Esophagus squamous epithelium (tissue), 5 donors: ENCODE data around the gene PLA2G15. TPM values are rescaled to one million over a fixed set of nuclear protein-coding genes. Genes with fewer than 3 reads are reported as not detected.

Experiments
- DNase-seq: peaks from one replicate; lab custom pipeline; 2025; lab: John Stamatoyannopoulos, UW
- H3K27ac ChIP-seq, 4 donors: fragments of 200-600 bp; sonication (generic); one replicate each; pipeline ENCODE4 v1.5.1; 2016 to 2019; ENCODE audit warnings: mild to moderate bottlenecking in 1 of 4
- H3K27me3 ChIP-seq, 4 donors: fragments of 200-600 bp; sonication (generic); 1 replicate in 3 of 4; 2 replicates in 1 of 4; pipeline versions ENCODE4 v1.5.1 to v1.6.0; 2017 to 2021; ENCODE audit warnings: antibody characterized with exemption in 1 of 4
- H3K36me3 ChIP-seq, 3 donors: fragments of 200-600 bp; sonication (generic); one replicate each; pipeline ENCODE4 v1.5.1; 2016 to 2019
- H3K4me1 ChIP-seq, 3 donors: fragments of 200-600 bp; sonication (generic); one replicate each; pipeline ENCODE4 v1.5.1; 2017 to 2019
- H3K4me3 ChIP-seq, 4 donors: fragments of 200-600 bp; sonication (generic); 1 replicate in 3 of 4; 2 replicates in 1 of 4; pipeline ENCODE4 v1.5.1; 2016 to 2019; ENCODE audit warnings: mild to moderate bottlenecking in 2 of 4, moderate library complexity in 1 of 4
- H3K9me3 ChIP-seq, 3 donors: fragments of 200-600 bp; sonication (generic); one replicate each; pipeline ENCODE4 v1.5.1; 2016 to 2019
- POLR2A ChIP-seq, 4 donors: fragments of 450-650 bp; IDR thresholded peaks; one replicate each; pipeline ENCODE4 v1.6.1; 2017; ENCODE audit warnings: antibody characterized with exemption in 4 of 4, mild to moderate bottlenecking in 4 of 4, moderate library complexity in 3 of 4
- WGBS, 2 donors: methylation state at CpG; one replicate each; pipeline ENCODE4 v1.1.5; 2018; 5-methylcytosine and 5-hydroxymethylcytosine counted together
- intact Hi-C: fragments of 100-400 bp; cut with DNase I; formaldehyde crosslinking; loops from one replicate; pipeline ENCODE4 v1.15.0; 2022
- total RNA-seq, 4 donors: library from RNA; depleted of rRNA; stranded (reverse); fragments of >200 nt; gene quantifications; one replicate each; pipeline ENCODE4 v1.1.0, GENCODE V29; 2016
- TF ChIP-seq, protein P1 (sequence below), 6 experiments: fragments of 450-650 bp in 4 of 6; fragments of 200-600 bp in 2 of 6; sonication (generic) in 2 of 6; IDR thresholded peaks; one replicate each; pipeline ENCODE4 v1.5.1; 2016 to 2019; ENCODE audit warnings: antibody characterized with exemption in 6 of 6, mild to moderate bottlenecking in 4 of 6, moderate library complexity in 4 of 6
- donor health status: DM: yes; HTN: yes; CAD: no.

PLA2G15 gene
- total RNA-seq, 4 donors from 2014 or later, result 3.3 to 9.8 (median 6.6) TPM

DNA sequence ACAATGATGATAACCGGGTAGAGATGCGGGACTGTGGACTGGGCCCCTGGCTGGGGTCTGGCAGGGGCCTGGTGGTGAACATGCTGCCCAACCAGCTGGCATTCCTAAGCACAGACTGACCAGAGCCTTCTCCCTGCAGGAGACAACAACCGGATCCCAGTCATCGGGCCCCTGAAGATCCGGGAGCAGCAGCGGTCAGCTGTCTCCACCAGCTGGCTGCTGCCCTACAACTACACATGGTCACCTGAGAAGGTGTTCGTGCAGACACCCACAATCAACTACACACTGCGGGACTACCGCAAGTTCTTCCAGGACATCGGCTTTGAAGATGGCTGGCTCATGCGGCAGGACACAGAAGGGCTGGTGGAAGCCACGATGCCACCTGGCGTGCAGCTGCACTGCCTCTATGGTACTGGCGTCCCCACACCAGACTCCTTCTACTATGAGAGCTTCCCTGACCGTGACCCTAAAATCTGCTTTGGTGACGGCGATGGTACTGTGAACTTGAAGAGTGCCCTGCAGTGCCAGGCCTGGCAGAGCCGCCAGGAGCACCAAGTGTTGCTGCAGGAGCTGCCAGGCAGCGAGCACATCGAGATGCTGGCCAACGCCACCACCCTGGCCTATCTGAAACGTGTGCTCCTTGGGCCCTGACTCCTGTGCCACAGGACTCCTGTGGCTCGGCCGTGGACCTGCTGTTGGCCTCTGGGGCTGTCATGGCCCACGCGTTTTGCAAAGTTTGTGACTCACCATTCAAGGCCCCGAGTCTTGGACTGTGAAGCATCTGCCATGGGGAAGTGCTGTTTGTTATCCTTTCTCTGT lies 14.0 kb downstream of the PLA2G15 start:
- TF ChIP-seq, protein P1, sequence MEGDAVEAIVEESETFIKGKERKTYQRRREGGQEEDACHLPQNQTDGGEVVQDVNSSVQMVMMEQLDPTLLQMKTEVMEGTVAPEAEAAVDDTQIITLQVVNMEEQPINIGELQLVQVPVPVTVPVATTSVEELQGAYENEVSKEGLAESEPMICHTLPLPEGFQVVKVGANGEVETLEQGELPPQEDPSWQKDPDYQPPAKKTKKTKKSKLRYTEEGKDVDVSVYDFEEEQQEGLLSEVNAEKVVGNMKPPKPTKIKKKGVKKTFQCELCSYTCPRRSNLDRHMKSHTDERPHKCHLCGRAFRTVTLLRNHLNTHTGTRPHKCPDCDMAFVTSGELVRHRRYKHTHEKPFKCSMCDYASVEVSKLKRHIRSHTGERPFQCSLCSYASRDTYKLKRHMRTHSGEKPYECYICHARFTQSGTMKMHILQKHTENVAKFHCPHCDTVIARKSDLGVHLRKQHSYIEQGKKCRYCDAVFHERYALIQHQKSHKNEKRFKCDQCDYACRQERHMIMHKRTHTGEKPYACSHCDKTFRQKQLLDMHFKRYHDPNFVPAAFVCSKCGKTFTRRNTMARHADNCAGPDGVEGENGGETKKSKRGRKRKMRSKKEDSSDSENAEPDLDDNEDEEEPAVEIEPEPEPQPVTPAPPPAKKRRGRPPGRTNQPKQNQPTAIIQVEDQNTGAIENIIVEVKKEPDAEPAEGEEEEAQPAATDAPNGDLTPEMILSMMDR (IDR thresholded peaks at IDR 0.05), result no peak
- TF ChIP-seq POLR2A (IDR thresholded peaks at IDR 0.05), result no peak
- Histone ChIP-seq H3K36me3 (peaks cover 6 to 66% (median 12%) of the 10 kb centered on the region in 3 donors), H3K27ac (no peak overlapping the region), H3K9me3 (no peaks in the 10 kb centered on the region), H3K4me3 (no peak overlapping the region), H3K27me3 (no peaks in the 10 kb centered on the region), H3K4me1 (peaks cover 3 to 32% (median 13%) of the 10 kb centered on the region in 3 donors)
- 81 to 94% methylated on average over 3 to 9 of the region's 27 CpGs for WGBS, 2 donors
- no peak for DNase-seq
- intact Hi-C loops, result loop anchor here (10.0 kb wide), 1 partner anchor 56 kb away; the partner anchor contains the start of genes PRMT7 and SLC7A6OS

DNA sequence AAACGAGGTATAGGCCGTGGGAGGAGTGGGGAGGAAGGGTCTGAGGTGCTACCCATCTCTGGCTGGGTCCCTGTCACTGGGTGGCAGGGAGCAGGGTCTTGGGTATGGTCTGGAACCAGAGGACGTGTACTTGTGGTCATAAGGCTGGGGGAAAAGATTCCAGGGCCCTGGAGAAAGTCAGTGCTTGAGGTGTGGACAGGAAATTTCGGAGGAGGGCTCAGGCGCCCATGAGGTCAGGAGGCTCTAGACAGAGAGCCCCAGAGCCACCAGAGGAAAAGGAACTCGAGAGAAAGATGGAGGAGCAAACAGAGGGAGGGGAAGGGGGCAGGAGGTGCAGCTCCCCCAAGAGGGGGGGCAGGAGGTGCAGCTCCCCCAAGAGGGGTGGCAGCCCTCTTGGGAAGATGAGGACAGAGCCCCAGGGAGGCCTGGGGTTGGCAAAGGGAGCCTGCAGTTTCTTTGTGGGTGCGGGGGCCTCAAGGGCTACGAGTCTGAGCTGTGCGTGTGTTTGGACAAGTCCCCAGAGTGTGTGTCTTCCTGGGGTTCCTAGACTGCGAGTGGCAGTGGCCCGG lies 18.5 kb downstream of the PLA2G15 start:
- Histone ChIP-seq H3K9me3 (no peaks in the 10 kb centered on the region), H3K4me3 (peak overlapping the region; percentile 71 to 95 (median 81)), H3K36me3 (peaks cover 5 to 22% (median 6%) of the 10 kb centered on the region in 3 donors), H3K27ac (peak overlapping the region; percentile 92 to 99 (median 94)), H3K4me1 (peaks cover 15 to 50% (median 15%) of the 10 kb centered on the region in 3 donors), H3K27me3 (no peaks in the 10 kb centered on the region)
- no peak for DNase-seq
- TF ChIP-seq POLR2A (IDR thresholded peaks at IDR 0.05), result no peak
- TF ChIP-seq, protein P1 (IDR thresholded peaks at IDR 0.05), result no peak
- intact Hi-C loops, result no loop called here
- 43 to 66% methylated on average over 7 to 9 of the region's 11 CpGs for WGBS, 2 donors

DNA sequence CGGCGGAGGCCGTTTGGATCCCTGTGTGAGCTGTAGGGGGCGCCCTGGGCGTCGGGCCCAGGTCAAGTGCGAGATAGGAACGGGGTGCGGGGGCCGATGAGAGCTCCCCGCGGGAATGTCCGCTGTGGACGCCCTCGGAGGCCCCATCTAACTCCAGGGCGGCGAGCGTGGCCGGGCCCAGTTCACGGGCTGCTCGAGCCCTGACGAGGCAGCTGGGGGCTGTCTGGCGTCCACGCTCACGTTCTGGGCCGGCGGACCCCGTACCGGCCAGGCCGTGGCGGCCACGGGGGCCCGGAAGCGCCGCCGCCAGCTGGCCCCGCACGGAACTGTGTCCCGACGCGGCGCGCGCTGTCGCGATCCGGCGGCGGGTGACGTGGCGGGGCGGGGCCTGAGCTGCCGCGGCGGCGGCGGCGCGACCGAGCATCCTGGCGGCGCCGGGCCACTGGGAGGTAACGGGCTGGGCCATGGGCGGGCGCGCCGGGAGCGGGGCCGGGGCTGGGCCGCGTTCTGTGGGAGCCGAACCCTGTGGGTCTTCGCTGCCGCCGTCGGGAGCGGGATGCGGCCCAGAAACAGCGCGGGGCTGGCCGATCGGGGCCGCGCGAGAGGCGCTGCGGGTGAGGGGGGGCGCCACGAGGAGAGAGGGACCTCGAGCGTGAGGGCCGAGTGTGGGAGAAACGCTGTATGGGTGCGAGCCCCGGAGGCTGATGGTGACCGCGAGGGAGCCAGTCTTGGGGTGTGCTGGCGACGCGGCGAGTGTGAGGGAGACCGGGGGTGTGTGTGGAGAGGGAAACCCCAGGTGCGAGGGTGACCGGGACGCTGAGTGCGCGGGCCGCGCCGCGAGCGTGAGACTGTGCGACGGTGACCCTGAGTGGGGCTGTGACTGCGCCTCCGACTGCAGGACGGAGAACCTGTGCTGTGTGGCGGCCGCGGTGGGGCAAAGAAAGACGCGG lies 19.2 kb downstream of the PLA2G15 start, which contains the start of gene SLC7A6:
TSS of gene SLC7A6 (plus strand) at position 399 of the 950 bp plus-strand sequence. CDS start 10,201 bp downstream, outside the sequence.
- 0 to 3% methylated on average over 17 to 37 of the region's 123 CpGs for WGBS, 2 donors
- Histone ChIP-seq H3K27ac (peak within 1 kb of the TSS; percentile 92 to 99 (median 94)), H3K4me1 (peaks cover 15 to 54% (median 15%) of the 10 kb centered on the region in 3 donors), H3K36me3 (peaks cover 5 to 15% (median 6%) of the 10 kb centered on the region in 3 donors), H3K27me3 (no peaks in the 10 kb centered on the region), H3K9me3 (no peaks in the 10 kb centered on the region), H3K4me3 (peak within 1 kb of the TSS; percentile 71 to 95 (median 81))
- intact Hi-C loops, result no loop called here
- DNase-seq, result no peak
- TF ChIP-seq, protein P1 (IDR thresholded peaks at IDR 0.05), result peak; percentile 41 to 68 (median 64)
- peak in 2 of 4 donors; percentile 65 to 71 for TF ChIP-seq POLR2A (IDR thresholded peaks at IDR 0.05)

DNA sequence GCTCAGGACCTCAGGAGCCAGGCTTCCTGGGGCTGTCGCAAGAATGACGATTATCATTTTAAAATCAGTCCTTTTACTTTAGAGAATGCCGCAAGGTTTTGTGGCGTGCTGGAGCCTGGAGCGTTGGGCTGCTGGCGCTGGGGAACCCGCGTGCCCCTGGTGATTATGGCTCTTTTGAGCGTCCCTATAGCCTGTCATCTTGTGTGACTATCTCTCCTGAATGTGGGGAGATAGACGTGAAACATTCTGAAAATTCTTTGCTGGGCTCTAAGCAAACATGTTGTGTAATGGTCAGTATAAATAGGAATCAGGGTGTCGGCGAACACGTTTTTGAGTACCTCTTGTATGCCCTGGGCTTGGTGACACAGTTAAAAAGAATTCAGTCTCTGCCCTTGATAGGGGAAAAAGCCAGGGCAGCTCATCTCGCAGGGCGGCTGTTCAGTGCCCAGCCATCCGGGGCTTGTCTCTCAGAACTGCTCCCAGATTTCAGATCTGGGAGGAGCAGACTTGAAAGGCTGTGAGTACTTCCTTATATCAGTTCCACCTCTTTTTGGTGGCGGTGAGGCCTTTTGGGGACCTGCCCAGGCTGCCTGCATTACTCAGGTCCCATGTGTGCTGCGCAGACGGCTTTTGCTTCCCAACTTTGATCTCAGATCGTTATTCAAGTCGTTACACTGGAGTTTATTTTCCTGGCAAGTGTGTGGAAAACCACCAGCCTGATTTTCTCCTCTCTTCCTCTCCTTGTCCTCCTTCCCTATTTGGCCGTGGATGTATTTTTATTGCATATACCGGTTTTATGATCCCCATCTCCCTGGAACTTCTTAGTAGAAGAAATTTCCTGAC lies 20.1 kb downstream of the PLA2G15 start:
- TF ChIP-seq, protein P1 (IDR thresholded peaks at IDR 0.05), result no peak
- TF ChIP-seq POLR2A (IDR thresholded peaks at IDR 0.05), result peak in 3 of 4 donors; percentile 34 to 53 (median 40)
- DNase-seq, result no peak
- H3K27ac ChIP-seq, result peak overlapping the region; percentile 92 to 99 (median 94)
- WGBS, 2 donors, result 3 to 4% methylated on average over 22 of the region's 23 CpGs
- H3K36me3 ChIP-seq, result peaks cover 0 to 6% (median 2%) of the 10 kb centered on the region in 3 donors
- intact Hi-C loops, result no loop called here
- H3K9me3 ChIP-seq, result no peaks in the 10 kb centered on the region
- peak overlapping the region; percentile 71 to 95 (median 81) for H3K4me3 ChIP-seq
- H3K4me1 ChIP-seq, result peaks cover 15 to 55% (median 15%) of the 10 kb centered on the region in 3 donors
- H3K27me3 ChIP-seq, result no peaks in the 10 kb centered on the region
